Measurements from ENCODE around the gene VIM. TPM values are rescaled to one million over a fixed set of nuclear protein-coding genes. Genes with fewer than 3 reads are reported as not detected.

The VIM gene
- total and polyA plus RNA-seq, 8 donors: 269 to 723 (median 496) TPM

GRCh38 chr10:17219024-17219423 lies 9.0 kb upstream of the VIM start:
- Histone ChIP-seq H3K36me3 (no peaks in the 10 kb centered on the region), H3K9me3 (no peaks in the 10 kb centered on the region), H3K4me1 (peaks cover 0 to 33% (median 0%) of the 10 kb centered on the region in 4 donors), H3K27ac (no peak overlapping the region), H3K4me3 (no peak overlapping the region), H3K27me3 (no peaks in the 10 kb centered on the region)
- WGBS, 5 donors: 88 to 93% (median 91%) methylated on average over 2 of the region's 2 CpGs
- DNase-seq: no peak
- intact Hi-C loops (cut with DNase I; ENCODE audit: low total_unique reads): no loop called here
- TF ChIP-seq CTCF (IDR thresholded peaks at IDR 0.05) (no peak), POLR2AphosphoS5 (IDR thresholded peaks at IDR 0.05) (no peak), EP300 (IDR thresholded peaks at IDR 0.05) (no peak), POLR2A (IDR thresholded peaks at IDR 0.05) (no peak)

DNA sequence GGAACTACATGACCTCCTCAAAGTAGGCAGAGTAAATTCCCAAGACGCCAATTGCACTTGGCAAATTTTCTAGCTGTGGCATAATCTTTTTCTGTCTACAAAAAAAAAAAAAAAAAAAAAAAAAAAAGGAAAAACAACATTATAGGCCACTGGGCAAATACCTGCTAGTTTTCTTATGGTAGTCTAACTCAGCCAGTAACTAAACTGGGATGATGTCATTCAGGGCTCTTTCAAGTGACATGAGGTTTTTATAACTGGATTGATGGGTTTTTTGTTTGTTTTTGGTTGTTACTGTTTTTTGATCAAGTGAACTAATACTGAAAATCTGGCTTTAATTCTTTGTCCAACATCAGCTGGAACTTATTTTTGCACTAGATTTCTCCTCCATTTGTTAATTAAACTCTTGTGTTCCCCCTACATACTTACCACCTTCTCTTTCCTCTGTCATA lies 7.4 kb upstream of the VIM start:
- Histone ChIP-seq H3K4me1 (peaks cover 0 to 18% (median 0%) of the 10 kb centered on the region in 4 donors), H3K36me3 (no peaks in the 10 kb centered on the region), H3K4me3 (no peak overlapping the region), H3K9me3 (no peaks in the 10 kb centered on the region), H3K27me3 (no peaks in the 10 kb centered on the region), H3K27ac (no peak overlapping the region)
- intact Hi-C loops (cut with DNase I; ENCODE audit: low total_unique reads): no loop called here
- TF ChIP-seq POLR2A (IDR thresholded peaks at IDR 0.05) (no peak), EP300 (IDR thresholded peaks at IDR 0.05) (no peak), CTCF (IDR thresholded peaks at IDR 0.05) (no peak), POLR2AphosphoS5 (IDR thresholded peaks at IDR 0.05) (no peak)
- WGBS, 5 donors: 31 to 61% (median 47%) methylated on average over 1 of the region's 1 CpG
- no peak for DNase-seq

DNA sequence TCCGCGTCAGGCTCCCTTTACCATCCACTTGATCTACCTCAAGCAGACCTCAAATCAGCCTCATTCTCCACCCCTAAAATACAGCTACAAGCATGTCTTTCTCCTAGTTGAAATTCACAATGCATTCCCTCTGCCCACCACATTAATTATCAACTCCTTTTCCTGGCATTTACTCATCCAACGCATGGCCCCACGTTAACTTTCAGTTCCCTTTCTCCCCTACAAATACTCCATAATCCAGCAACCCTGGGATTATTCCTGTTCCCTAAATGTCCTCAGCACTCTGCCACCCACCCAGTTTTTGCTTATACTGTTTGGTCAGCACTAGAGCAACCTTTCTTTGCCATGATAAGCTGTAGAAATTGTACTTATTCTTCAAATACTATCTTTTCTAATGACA lies 5.7 kb upstream of the VIM start:
- intact Hi-C loops (cut with DNase I; ENCODE audit: low total_unique reads): no loop called here
- H3K36me3 ChIP-seq: no peaks in the 10 kb centered on the region
- 69 to 81% (median 72%) methylated on average over 4 of the region's 4 CpGs for WGBS, 5 donors

GRCh38 chr10:17225808-17226207 lies 2.2 kb upstream of the VIM start:
- no peaks in the 10 kb centered on the region for H3K9me3 ChIP-seq
- intact Hi-C loops (cut with DNase I; ENCODE audit: low total_unique reads): no loop called here
- 77 to 86% (median 80%) methylated on average over 4 of the region's 4 CpGs for WGBS, 5 donors

More for the DNA sequence above, 5.7 kb upstream of the VIM start:
- no peak for DNase-seq
- peaks cover 5 to 11% (median 9%) of the 10 kb centered on the region in 4 donors for H3K4me1 ChIP-seq
- H3K9me3 ChIP-seq: no peaks in the 10 kb centered on the region
- H3K27ac ChIP-seq: no peak overlapping the region
- no peaks in the 10 kb centered on the region for H3K27me3 ChIP-seq
- H3K4me3 ChIP-seq: no peak overlapping the region
- TF ChIP-seq POLR2A (IDR thresholded peaks at IDR 0.05) (no peak), EP300 (IDR thresholded peaks at IDR 0.05) (no peak), POLR2AphosphoS5 (IDR thresholded peaks at IDR 0.05) (no peak), CTCF (IDR thresholded peaks at IDR 0.05) (no peak)

More at GRCh38 chr10:17225808-17226207, 2.2 kb upstream of the VIM start:
- DNase-seq: no peak
- H3K4me3 ChIP-seq: no peak overlapping the region
- no peak for TF ChIP-seq CTCF (IDR thresholded peaks at IDR 0.05)
- TF ChIP-seq POLR2AphosphoS5 (IDR thresholded peaks at IDR 0.05): no peak
- no peak for TF ChIP-seq POLR2A (IDR thresholded peaks at IDR 0.05)
- TF ChIP-seq EP300 (IDR thresholded peaks at IDR 0.05): no peak
- peaks cover 9 to 37% (median 33%) of the 10 kb centered on the region in 4 donors for H3K4me1 ChIP-seq
- H3K36me3 ChIP-seq: peaks cover 0 to 2% (median 0%) of the 10 kb centered on the region in 4 donors
- H3K27me3 ChIP-seq: peaks cover 0 to 12% (median 7%) of the 10 kb centered on the region in 3 donors
- H3K27ac ChIP-seq: no peak overlapping the region
